GM19328 (cell line): ENCODE data around the gene FAM20C.

Experiments
- ATAC-seq: cut with Tn5 transposase; IDR thresholded peaks from one replicate; pipeline ENCODE4 v1.9.1; 2021; ENCODE audit warnings: mild to moderate bottlenecking, moderate library complexity; ENCODE audit not compliant: unreplicated experiment

The FAM20C gene

GRCh38 chr7:266851-267840, 74.8 kb downstream of the FAM20C start:
- ATAC-seq: no peak

- ATAC-seq: no peak
Measured at GRCh38 chr7:268991-269390, 76.6 kb downstream of the FAM20C start.

- ATAC-seq: no peak
Measured at GRCh38 chr7:269721-270120, 77.3 kb downstream of the FAM20C start.

- no peak for ATAC-seq
Measured at GRCh38 chr7:270351-270983, 78.1 kb downstream of the FAM20C start.

- no peak for ATAC-seq
Measured at GRCh38 chr7:271266-272107, 79.1 kb downstream of the FAM20C start.

- no peak for ATAC-seq
Measured at GRCh38 chr7:272108-272615, 79.8 kb downstream of the FAM20C start.

- no peak for ATAC-seq
Measured at GRCh38 chr7:272631-273030, 80.3 kb downstream of the FAM20C start.

GRCh38 chr7:273327-273726, 81.0 kb downstream of the FAM20C start:
- no peak for ATAC-seq

GRCh38 chr7:274266-274665, 81.9 kb downstream of the FAM20C start:
- ATAC-seq: no peak

GRCh38 chr7:276230-276835, 84.0 kb downstream of the FAM20C start:
- no peak for ATAC-seq

- ATAC-seq: no peak
Measured at GRCh38 chr7:277228-277627, 84.9 kb downstream of the FAM20C start.

- ATAC-seq: no peak
Measured at GRCh38 chr7:278081-278480, 85.7 kb downstream of the FAM20C start.

- ATAC-seq: no peak
Measured at GRCh38 chr7:279821-280220, 87.5 kb downstream of the FAM20C start.

- no peak for ATAC-seq
Measured at GRCh38 chr7:280461-280860, 88.1 kb downstream of the FAM20C start.

GRCh38 chr7:281637-282036, 89.3 kb downstream of the FAM20C start:
- no peak for ATAC-seq

GRCh38 chr7:282621-283020, 90.2 kb downstream of the FAM20C start:
- no peak for ATAC-seq

- ATAC-seq: no peak
Measured at GRCh38 chr7:284762-285722, 92.7 kb downstream of the FAM20C start.

- no peak for ATAC-seq
Measured at GRCh38 chr7:285731-286130, 93.4 kb downstream of the FAM20C start.

- ATAC-seq: no peak
Measured at GRCh38 chr7:286266-286665, 93.9 kb downstream of the FAM20C start.
